GM12878 (cell line): ENCODE measurements around the gene PTGR1. TPM values are rescaled to one million over a fixed set of nuclear protein-coding genes. Genes with fewer than 3 reads are reported as not detected.

ENCODE experiments used
- ATAC-seq: fragments of 200-7000 bp; cut with Tn5 transposase; 3 replicates; pipeline ENCODE4 v1.9.1; 2020; ENCODE audit warnings: mild to moderate bottlenecking, moderate library complexity
- BruUV-seq: library from RNA; stranded (reverse); fragments of 400-500 nt; replicated peaks from 2 replicates; lab custom pipeline; 2021; lab: Mats Ljungman, UMichigan
- CTCF ChIA-PET: fragments of 300-600 bp; sonication (Branson Sonifier 250); formaldehyde crosslinking; extraction: SDS; loops from one replicate; lab custom pipeline; 2021; ENCODE audit warnings: inconsistent platforms; lab: Yijun Ruan, JAX
- POLR2A ChIA-PET: fragments of 350-600 bp; formaldehyde crosslinking; extraction: SDS; loops from one replicate; lab custom pipeline; 2021; ENCODE audit warnings: inconsistent platforms; lab: Charles Lee
- RAD21 ChIA-PET: fragments of 300-600 bp; sonication (Branson Sonifier 250); formaldehyde crosslinking; loops from one replicate; lab custom pipeline; 2023; ENCODE audit warnings: antibody characterized with exemption; ENCODE audit not compliant: unreplicated experiment; lab: Charles Lee
- SMC1A ChIA-PET: fragments of 300-600 bp; sonication (Branson Sonifier 250); formaldehyde crosslinking; loops from one replicate; lab custom pipeline; 2023; ENCODE audit not compliant: unreplicated experiment, uncharacterized antibody; lab: Charles Lee
- DNase-seq: peaks from one replicate; pipeline ENCODE4 v3.0.0-alpha.2; 2011; ENCODE audit warnings: low read depth, low spot score
- FAIRE-seq: peaks from 3 replicates; lab custom pipeline; 2011; peaks lifted over from hg19 to GRCh38; lab: Jason Lieb, UNC
- H2AFZ ChIP-seq: 2 replicates; pipeline ENCODE4 v1.6.0; 2011; ENCODE audit warnings: low read depth, low read length, control low read depth; ENCODE audit not compliant: control insufficient read depth
- H3K27ac ChIP-seq: 2 replicates; pipeline ENCODE4 v1.5.1; 2011; ENCODE audit warnings: control low read depth; ENCODE audit not compliant: control insufficient read depth, insufficient read depth
- H3K27me3 ChIP-seq, 2 experiments: replicated peaks in 1 of 2; 2 replicates each; pipeline versions ENCODE4 v1.6.0 to v1.6.1; 2011; ENCODE audit warnings: low read length in 1 of 2; ENCODE audit not compliant: control insufficient read depth in 2 of 2, insufficient read depth in 2 of 2
- H3K36me3 ChIP-seq, 2 experiments: 2 replicates each; pipeline ENCODE4 v1.5.1; 2011; ENCODE audit warnings: low read length in 1 of 2; ENCODE audit not compliant: control insufficient read depth in 2 of 2, insufficient read depth in 2 of 2
- H3K4me1 ChIP-seq: 2 replicates; pipeline ENCODE4 v1.6.1; 2011; ENCODE audit warnings: mild to moderate bottlenecking, low read length, moderate library complexity, mixed read lengths; ENCODE audit not compliant: control insufficient read depth, insufficient read depth
- H3K4me2 ChIP-seq: 2 replicates; pipeline ENCODE4 v1.6.0; 2011; ENCODE audit warnings: control low read depth; ENCODE audit not compliant: control insufficient read depth, insufficient read depth
- H3K4me3 ChIP-seq: fragments of 200-600 bp; sonication (generic); 2 replicates; pipeline ENCODE4 v1.5.1; 2016
- H3K79me2 ChIP-seq: 2 replicates; pipeline ENCODE4 v1.6.0; 2011; ENCODE audit warnings: low read length; ENCODE audit not compliant: control insufficient read depth, insufficient read depth
- H3K9ac ChIP-seq: 2 replicates; pipeline ENCODE4 v1.8.0; 2011; ENCODE audit warnings: low read length, control low read depth, mixed read lengths; ENCODE audit not compliant: control insufficient read depth, insufficient read depth
- H3K9me3 ChIP-seq: replicated peaks from 3 replicates; pipeline ENCODE4 v1.5.1; 2011; ENCODE audit warnings: mild to moderate bottlenecking, low read length; ENCODE audit not compliant: control insufficient read depth, insufficient read depth
- H4K20me1 ChIP-seq: 2 replicates; pipeline ENCODE4 v1.6.0; 2011; ENCODE audit not compliant: control insufficient read depth, insufficient read depth
- CBX3 ChIP-seq: fragments of 200-600 bp; sonication (generic); IDR thresholded peaks from 2 replicates; pipeline ENCODE4 v1.6.1; 2016; ENCODE audit warnings: low read depth, borderline replicate concordance
- CEBPB ChIP-seq, 2 experiments: fragments of 150-350 bp in 1 of 2; IDR thresholded peaks; 2 replicates each; pipeline ENCODE4 v1.6.1; 2012 to 2014; ENCODE audit warnings: low read depth in 2 of 2, low read length in 2 of 2, borderline replicate concordance in 1 of 2, inconsistent platforms in 1 of 2
- E2F8 ChIP-seq: fragments of 450-650 bp; IDR thresholded peaks from 2 replicates; pipeline ENCODE4 v1.6.1; 2018; ENCODE audit warnings: mild to moderate bottlenecking, low read depth, moderate library complexity; ENCODE audit not compliant: partially characterized antibody
- IRF5 ChIP-seq: fragments of 450-650 bp; IDR thresholded peaks from 2 replicates; pipeline ENCODE4 v1.6.1; 2017; ENCODE audit warnings: borderline replicate concordance
- NR2C2 ChIP-seq: IDR thresholded peaks from 2 replicates; pipeline ENCODE4 v1.6.1; 2011; ENCODE audit warnings: borderline replicate concordance, low read depth; ENCODE audit not compliant: control insufficient read depth, insufficient read length
- PAX5 ChIP-seq: IDR thresholded peaks from 2 replicates; pipeline ENCODE4 v1.6.1; 2011; ENCODE audit warnings: low read depth, low read length, borderline replicate concordance
- POLR2AphosphoS2 ChIP-seq: IDR thresholded peaks from 2 replicates; pipeline ENCODE4 v1.6.1; 2011; ENCODE audit warnings: low read depth, mild to moderate bottlenecking, low read length, improper control_type of control experiment, moderate library complexity
- RUNX3 ChIP-seq: IDR thresholded peaks from 2 replicates; pipeline ENCODE4 v1.6.1; 2012; ENCODE audit warnings: low read length, inconsistent platforms
- SIX5 ChIP-seq: IDR thresholded peaks from 2 replicates; pipeline ENCODE4 v1.6.1; 2011; ENCODE audit warnings: mild to moderate bottlenecking, low read depth, low read length, moderate library complexity; ENCODE audit not compliant: severe bottlenecking
- SMAD1 ChIP-seq: fragments of 450-650 bp; IDR thresholded peaks from 2 replicates; pipeline ENCODE4 v1.6.1; 2018; ENCODE audit warnings: mild to moderate bottlenecking, low read depth; ENCODE audit not compliant: partially characterized antibody
- STAT1 ChIP-seq: fragments of 450-650 bp; conservative IDR thresholded peaks from 2 replicates; pipeline ENCODE4 v1.6.1; 2014; ENCODE audit warnings: antibody characterized with exemption, mild to moderate bottlenecking
- TAF1 ChIP-seq: IDR thresholded peaks from 2 replicates; pipeline ENCODE4 v1.6.1; 2011; ENCODE audit warnings: mild to moderate bottlenecking, low read depth, low read length, borderline replicate concordance
- ZZZ3 ChIP-seq: IDR thresholded peaks from 2 replicates; pipeline ENCODE4 v1.6.1; 2011; ENCODE audit warnings: low read depth; ENCODE audit not compliant: control insufficient read depth, insufficient read length
- WGBS: methylation state at CpG from one replicate; pipeline ENCODE4 v1.1.6; 2016; ENCODE audit warnings: low lambda C conversion rate; ENCODE audit not compliant: insufficient replicate concordance, insufficient coverage; ENCODE audit errors: missing lambda C conversion rate; 5-methylcytosine and 5-hydroxymethylcytosine counted together
- in situ Hi-C: fragments of 300-500 bp; cut with MboI; formaldehyde crosslinking; loops from 9 replicates; pipeline ENCODE4 v1.14.3; 2018; ENCODE audit warnings: mixed read lengths
- intact Hi-C: fragments of 100-400 bp; cut with micrococcal nuclease; formaldehyde crosslinking; loops from one replicate; pipeline ENCODE4 v1.14.2; 2022; ENCODE audit not compliant: unreplicated experiment
- polyA plus RNA-seq, 11 experiments: library from polyadenylated mRNA; depleted of rRNA in 4 of 11; unstranded in 6 of 11; stranded (reverse) in 5 of 11; fragments of >200 nt; fragmentation: Nextera tagmentation in 4 of 11; fragmentation: Illumina TruSeq in 1 of 11; extraction: Ambion mirVana in 4 of 11; extraction: Trizol in 1 of 11; gene quantifications; 1 replicate in 1 of 11; 2 replicates in 10 of 11; pipeline versions ENCODE4 v1.2.1 to v1.2.3, GENCODE V29; 2011 to 2016; ENCODE audit warnings: inconsistent platforms in 2 of 11, missing spikeins in 2 of 11, low read depth in 1 of 11
- total RNA-seq, 4 experiments: library from RNA; depleted of rRNA in 3 of 4; stranded (reverse); fragments of >200 nt in 3 of 4; fragmentation: Illumina TruSeq in 1 of 4; extraction: Trizol in 1 of 4; gene quantifications; 2 replicates each; pipeline versions ENCODE4 v1.2.1 to v1.2.3, GENCODE V29; 2013 to 2021
- TF ChIP-seq, protein P1 (sequence below): IDR thresholded peaks from 2 replicates; pipeline ENCODE4 v1.6.1; 2011; ENCODE audit warnings: mild to moderate bottlenecking, low read depth, low read length, moderate library complexity; ENCODE audit not compliant: insufficient replicate concordance

The PTGR1 gene
- total and polyA plus RNA-seq, 10 of the 15 experiments (the other 5 are each of a cell fraction or from before 2014, with no cell fraction given): 0.12 to 6.3 (median 2.8) TPM

- Histone ChIP-seq H3K27me3 (peaks cover 0 to 4% of the 10 kb centered on the region in 2 experiments; a peak in 2 of 4 replicates), H3K9me3 (no peaks in the 10 kb centered on the region), H2AFZ (peak overlapping the region; percentile 60), H3K9ac (peak overlapping the region; percentile 29; the same call in 1 of the 2 replicates), H3K4me3 (peak overlapping the region; percentile 78), H3K4me2 (peak overlapping the region; percentile 93), H3K27ac (no peak overlapping the region), H4K20me1 (no peaks in the 10 kb centered on the region; the same call in 1 of the 2 replicates), H3K4me1 (no peaks in the 10 kb centered on the region), H3K79me2 (no peaks in the 10 kb centered on the region), H3K36me3 (no peaks in the 10 kb centered on the region)
- DNase-seq: no peak
- ChIA-PET SMC1A (interaction anchor here (0.7 to 1.3 kb wide), 7 partner anchors 13 to 474 kb away, joined by 3 to 7 read pairs (median 3); partner anchors contain the start of gene DNAJC25), CTCF (interaction anchor here (0.8 to 3.5 kb wide), 14 partner anchors 14 to 476 kb away, joined by 3 to 28 read pairs (median 4); no protein-coding TSS in a partner anchor), POLR2A (interaction anchor here (0.9 to 1.4 kb wide), 2 partner anchors 139 to 144 kb away, joined by 3 read pairs; no protein-coding TSS in a partner anchor), RAD21 (interaction anchor here (0.9 to 2.5 kb wide), 3 partner anchors 23 to 476 kb away, joined by 5 to 13 read pairs (median 7); no protein-coding TSS in a partner anchor)
- 13% methylated on average over 16 of the region's 16 CpGs for WGBS
- peak; percentile 21; the same call in 2 of the 3 replicates for ATAC-seq
- in situ Hi-C loops: no loop called here
- TF ChIP-seq TAF1 (no peak), SMAD1 (no peak), E2F8 (no peak), CEBPB (IDR thresholded peaks at IDR 0.05; ENCODE audit: borderline replicate concordance in 1 of 2, low read depth in 2 of 2, low read length in 2 of 2) (no peak), PAX5 (no peak), ZZZ3 (no peak), CBX3 (no peak), NR2C2 (no peak), SIX5 (no peak), POLR2AphosphoS2 (no peak), RUNX3 (no peak), STAT1 (no peak), IRF5 (no peak)
- TF ChIP-seq, protein P1, sequence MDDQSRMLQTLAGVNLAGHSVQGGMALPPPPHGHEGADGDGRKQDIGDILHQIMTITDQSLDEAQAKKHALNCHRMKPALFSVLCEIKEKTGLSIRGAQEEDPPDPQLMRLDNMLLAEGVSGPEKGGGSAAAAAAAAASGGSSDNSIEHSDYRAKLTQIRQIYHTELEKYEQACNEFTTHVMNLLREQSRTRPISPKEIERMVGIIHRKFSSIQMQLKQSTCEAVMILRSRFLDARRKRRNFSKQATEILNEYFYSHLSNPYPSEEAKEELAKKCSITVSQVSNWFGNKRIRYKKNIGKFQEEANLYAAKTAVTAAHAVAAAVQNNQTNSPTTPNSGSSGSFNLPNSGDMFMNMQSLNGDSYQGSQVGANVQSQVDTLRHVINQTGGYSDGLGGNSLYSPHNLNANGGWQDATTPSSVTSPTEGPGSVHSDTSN: no peak
- no TSS peak for BruUV-seq
- FAIRE-seq: no peak
- intact Hi-C loops: no loop called here
Measured at GRCh38 chr9:111598733-111599091, 735 bp downstream of the PTGR1 start.
